BLaER1 (cell line): ENCODE results near the gene RFLNA.

Experiments
- H3K27ac ChIP-seq: shearing (Covaris generic); formaldehyde crosslinking; 2 replicates; pipeline ENCODE4 v1.8.1; 2022
- H3K27me3 ChIP-seq: shearing (Covaris generic); formaldehyde crosslinking; 2 replicates; pipeline ENCODE4 v1.8.1; 2022
- H3K36me3 ChIP-seq: shearing (Covaris generic); formaldehyde crosslinking; 2 replicates; pipeline ENCODE4 v1.8.1; 2022
- H3K4me1 ChIP-seq: shearing (Covaris generic); formaldehyde crosslinking; 2 replicates; pipeline ENCODE4 v1.8.1; 2022
- H3K4me2 ChIP-seq: shearing (Covaris generic); formaldehyde crosslinking; 2 replicates; pipeline ENCODE4 v1.8.1; 2022
- H3K4me3 ChIP-seq: shearing (Covaris generic); formaldehyde crosslinking; 2 replicates; pipeline ENCODE4 v1.8.1; 2022
- H3K9ac ChIP-seq: shearing (Covaris generic); formaldehyde crosslinking; 2 replicates; pipeline ENCODE4 v1.8.1; 2022
- H3K9me3 ChIP-seq: shearing (Covaris generic); formaldehyde crosslinking; 2 replicates; pipeline ENCODE4 v1.8.1; 2022
- H4K20me1 ChIP-seq: shearing (Covaris generic); formaldehyde crosslinking; 2 replicates; pipeline ENCODE4 v1.8.1; 2022
- Cebpa-rat ChIP-seq: shearing (Covaris generic); IDR thresholded peaks from 2 replicates; pipeline ENCODE4 v1.8.1; 2022

Gene RFLNA

GRCh38 chr12:124351422-124351821 lies 56.5 kb downstream of the RFLNA start:
- H3K9ac ChIP-seq: no peak overlapping the region
- no peak overlapping the region for H3K4me2 ChIP-seq
- no peak for TF ChIP-seq Cebpa-rat
- H3K4me1 ChIP-seq: peaks cover 52% of the 10 kb centered on the region
- no peaks in the 10 kb centered on the region for H3K27me3 ChIP-seq
- peaks cover 52% of the 10 kb centered on the region for H4K20me1 ChIP-seq
- no peaks in the 10 kb centered on the region for H3K9me3 ChIP-seq
- H3K27ac ChIP-seq: no peak overlapping the region
- no peak overlapping the region for H3K4me3 ChIP-seq
- peaks cover 99% of the 10 kb centered on the region for H3K36me3 ChIP-seq

- Histone ChIP-seq H3K36me3 (peaks cover 99% of the 10 kb centered on the region), H3K4me2 (peak overlapping the region; percentile 75), H3K27ac (peak overlapping the region; percentile 52; the same call in 1 of the 2 replicates), H3K27me3 (no peaks in the 10 kb centered on the region), H3K9ac (no peak overlapping the region; the same call in 1 of the 2 replicates), H3K9me3 (no peaks in the 10 kb centered on the region), H4K20me1 (peaks cover 59% of the 10 kb centered on the region), H3K4me1 (peaks cover 60% of the 10 kb centered on the region), H3K4me3 (no peak overlapping the region)
- no peak for TF ChIP-seq Cebpa-rat
Measured at GRCh38 chr12:124352257-124352656, 57.4 kb downstream of the RFLNA start.

DNA sequence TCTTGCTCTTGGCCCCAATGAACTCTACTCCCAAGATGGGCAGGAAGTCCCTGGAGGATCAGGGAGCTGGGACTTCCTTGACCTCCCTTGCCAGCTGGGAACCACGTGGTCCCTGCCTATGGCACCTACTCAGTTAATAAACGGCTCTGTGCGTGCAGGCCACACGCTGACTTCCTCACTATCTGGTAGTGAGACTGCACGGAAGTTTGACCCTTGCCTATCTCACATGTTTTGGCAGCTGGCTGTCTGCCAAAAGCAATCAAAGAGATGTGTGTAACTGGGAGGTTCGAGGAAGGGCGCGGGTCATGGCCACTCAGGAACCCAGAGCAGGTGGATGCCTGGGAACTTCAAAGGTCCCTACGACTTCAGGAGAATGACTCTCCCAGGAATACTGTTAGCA lies 57.9 kb downstream of the RFLNA start:
- Histone ChIP-seq H3K4me1 (peaks cover 65% of the 10 kb centered on the region), H3K36me3 (peaks cover 99% of the 10 kb centered on the region), H4K20me1 (peaks cover 60% of the 10 kb centered on the region), H3K27ac (peak overlapping the region; percentile 52; the same call in 1 of the 2 replicates), H3K9ac (no peak overlapping the region; the same call in 1 of the 2 replicates), H3K4me3 (no peak overlapping the region), H3K4me2 (peak overlapping the region; percentile 75), H3K9me3 (no peaks in the 10 kb centered on the region), H3K27me3 (no peaks in the 10 kb centered on the region)
- no peak for TF ChIP-seq Cebpa-rat

DNA sequence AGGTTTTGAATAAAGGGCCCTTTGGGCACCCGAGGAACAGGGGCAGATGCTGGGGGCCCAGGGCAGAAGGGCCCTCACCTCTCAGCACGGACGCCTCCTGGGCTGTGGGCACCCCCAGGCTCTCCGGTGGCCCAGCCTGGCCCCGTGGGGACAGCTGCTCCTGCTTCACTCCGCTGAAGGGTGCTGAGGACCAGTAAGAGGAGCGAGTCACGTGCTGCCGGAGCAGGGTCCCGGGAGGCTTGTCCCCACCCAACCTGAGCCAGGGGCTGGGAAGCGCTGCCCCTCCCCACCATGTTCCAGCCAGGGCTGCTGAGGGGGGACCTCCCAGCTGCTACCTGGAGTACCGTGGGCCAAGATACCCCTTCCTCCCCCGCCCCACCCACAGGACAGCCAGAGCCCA lies 59.5 kb downstream of the RFLNA start:
- peak overlapping the region; percentile 75; the same call in 1 of the 2 replicates for H3K4me2 ChIP-seq
- H3K9me3 ChIP-seq: no peaks in the 10 kb centered on the region
- H3K9ac ChIP-seq: 0 out of 2 replicates have a peak overlapping the region, but pooled peaks have one; percentile 19
- H3K36me3 ChIP-seq: peaks cover 99% of the 10 kb centered on the region
- peaks cover 77% of the 10 kb centered on the region for H3K4me1 ChIP-seq
- H3K4me3 ChIP-seq: no peak overlapping the region
- H4K20me1 ChIP-seq: peaks cover 73% of the 10 kb centered on the region
- peak overlapping the region; percentile 52 for H3K27ac ChIP-seq
- TF ChIP-seq Cebpa-rat: no peak
- H3K27me3 ChIP-seq: no peaks in the 10 kb centered on the region

GRCh38 chr12:124356221-124356620 lies 61.3 kb downstream of the RFLNA start:
- H3K4me3 ChIP-seq: no peak overlapping the region
- H4K20me1 ChIP-seq: peaks cover 92% of the 10 kb centered on the region
- no peaks in the 10 kb centered on the region for H3K9me3 ChIP-seq
- no peak overlapping the region; the same call in 1 of the 2 replicates for H3K27ac ChIP-seq
- H3K27me3 ChIP-seq: no peaks in the 10 kb centered on the region
- TF ChIP-seq Cebpa-rat: no peak
- peaks cover 84% of the 10 kb centered on the region for H3K36me3 ChIP-seq
- peaks cover 95% of the 10 kb centered on the region for H3K4me1 ChIP-seq
- peak overlapping the region; percentile 43 for H3K4me2 ChIP-seq
- no peak overlapping the region for H3K9ac ChIP-seq

- no peaks in the 10 kb centered on the region for H3K9me3 ChIP-seq
- no peak overlapping the region for H3K4me3 ChIP-seq
- H3K4me1 ChIP-seq: peaks cover 95% of the 10 kb centered on the region
- no peak overlapping the region for H3K27ac ChIP-seq
- peaks cover 80% of the 10 kb centered on the region for H3K36me3 ChIP-seq
- TF ChIP-seq Cebpa-rat: no peak
- H3K4me2 ChIP-seq: no peak overlapping the region
- H3K27me3 ChIP-seq: no peaks in the 10 kb centered on the region
- peaks cover 95% of the 10 kb centered on the region for H4K20me1 ChIP-seq
- H3K9ac ChIP-seq: no peak overlapping the region
Measured at GRCh38 chr12:124357616-124358015, 62.7 kb downstream of the RFLNA start.

DNA sequence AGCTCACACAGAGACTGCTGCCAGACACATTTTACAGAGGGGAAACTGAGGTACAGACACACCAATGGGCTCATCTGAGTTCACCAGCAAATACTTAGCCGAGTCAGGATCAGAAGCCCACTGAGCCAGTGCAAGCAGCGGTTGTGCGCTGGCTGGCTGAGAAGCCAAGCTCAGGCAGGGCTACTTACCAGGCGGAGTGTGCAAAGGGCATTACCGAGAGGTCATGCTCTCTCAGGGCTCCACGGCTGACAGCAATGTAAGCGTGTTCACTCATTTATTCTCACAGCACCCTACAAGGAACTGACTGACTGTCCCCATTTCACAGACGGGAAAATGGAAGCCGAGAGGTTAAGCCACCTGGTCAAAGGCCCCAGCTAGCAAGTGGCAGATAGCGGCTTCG lies 63.7 kb downstream of the RFLNA start:
- no peak overlapping the region for H3K4me3 ChIP-seq
- peak overlapping the region; percentile 93 for H3K4me2 ChIP-seq
- H3K4me1 ChIP-seq: peaks cover 95% of the 10 kb centered on the region
- H3K27ac ChIP-seq: peak overlapping the region; percentile 63; the same call in 1 of the 2 replicates
- no peaks in the 10 kb centered on the region for H3K27me3 ChIP-seq
- H3K36me3 ChIP-seq: peaks cover 71% of the 10 kb centered on the region
- no peaks in the 10 kb centered on the region for H3K9me3 ChIP-seq
- no peak for TF ChIP-seq Cebpa-rat
- no peak overlapping the region for H3K9ac ChIP-seq
- peaks cover 95% of the 10 kb centered on the region for H4K20me1 ChIP-seq

DNA sequence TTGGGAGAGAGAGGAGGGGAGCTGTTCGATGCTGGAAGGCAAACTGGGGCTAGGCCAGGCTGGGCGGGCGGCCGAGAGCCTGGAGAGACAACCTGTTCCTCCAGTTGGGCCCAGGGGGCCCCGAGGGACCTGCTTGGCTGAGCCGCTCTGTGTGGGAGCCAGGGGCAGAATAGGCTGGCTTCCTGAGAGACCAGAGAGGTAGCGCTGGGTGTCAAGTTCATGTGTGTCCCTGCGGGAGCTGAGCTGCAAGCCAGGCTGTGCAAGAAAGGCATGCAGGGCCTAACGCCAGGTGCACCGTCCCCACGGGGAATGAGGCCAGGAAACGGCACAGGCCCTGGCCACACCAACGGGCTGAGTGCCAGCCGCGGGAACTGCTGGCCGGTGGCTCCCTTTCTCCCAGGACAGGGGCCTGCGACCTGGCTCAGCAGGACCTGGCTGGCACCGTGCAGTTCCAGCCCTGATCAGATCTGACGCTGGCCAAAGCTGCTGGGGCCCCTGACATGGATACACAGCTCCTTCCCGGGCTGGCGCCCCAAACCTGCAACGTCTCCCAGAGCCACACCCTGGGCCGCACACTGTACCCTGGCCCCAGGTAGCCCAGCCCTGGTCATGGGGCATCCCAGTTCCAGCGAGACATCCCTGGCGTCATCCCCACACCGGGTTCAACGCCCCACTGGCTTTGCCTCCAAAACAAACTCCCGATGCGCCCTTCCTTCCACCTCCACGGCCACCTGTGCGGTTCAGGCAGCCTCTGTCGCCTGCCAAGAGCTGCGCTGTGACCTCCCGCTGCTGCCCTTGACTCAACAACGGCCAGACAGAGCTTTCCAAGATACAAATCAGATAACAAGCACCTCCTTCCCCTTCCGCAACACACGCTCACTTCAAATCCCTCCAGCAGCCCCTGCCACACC lies 65.0 kb downstream of the RFLNA start:
- no peaks in the 10 kb centered on the region for H3K27me3 ChIP-seq
- H3K9ac ChIP-seq: peak overlapping the region; percentile 45; the same call in 1 of the 2 replicates
- no peaks in the 10 kb centered on the region for H3K9me3 ChIP-seq
- H3K4me1 ChIP-seq: peaks cover 95% of the 10 kb centered on the region
- peaks cover 66% of the 10 kb centered on the region for H3K36me3 ChIP-seq
- peak overlapping the region; percentile 25; the same call in 1 of the 2 replicates for H3K4me3 ChIP-seq
- H3K4me2 ChIP-seq: peak overlapping the region; percentile 93
- H3K27ac ChIP-seq: peak overlapping the region; percentile 63
- no peak for TF ChIP-seq Cebpa-rat
- H4K20me1 ChIP-seq: peaks cover 97% of the 10 kb centered on the region

DNA sequence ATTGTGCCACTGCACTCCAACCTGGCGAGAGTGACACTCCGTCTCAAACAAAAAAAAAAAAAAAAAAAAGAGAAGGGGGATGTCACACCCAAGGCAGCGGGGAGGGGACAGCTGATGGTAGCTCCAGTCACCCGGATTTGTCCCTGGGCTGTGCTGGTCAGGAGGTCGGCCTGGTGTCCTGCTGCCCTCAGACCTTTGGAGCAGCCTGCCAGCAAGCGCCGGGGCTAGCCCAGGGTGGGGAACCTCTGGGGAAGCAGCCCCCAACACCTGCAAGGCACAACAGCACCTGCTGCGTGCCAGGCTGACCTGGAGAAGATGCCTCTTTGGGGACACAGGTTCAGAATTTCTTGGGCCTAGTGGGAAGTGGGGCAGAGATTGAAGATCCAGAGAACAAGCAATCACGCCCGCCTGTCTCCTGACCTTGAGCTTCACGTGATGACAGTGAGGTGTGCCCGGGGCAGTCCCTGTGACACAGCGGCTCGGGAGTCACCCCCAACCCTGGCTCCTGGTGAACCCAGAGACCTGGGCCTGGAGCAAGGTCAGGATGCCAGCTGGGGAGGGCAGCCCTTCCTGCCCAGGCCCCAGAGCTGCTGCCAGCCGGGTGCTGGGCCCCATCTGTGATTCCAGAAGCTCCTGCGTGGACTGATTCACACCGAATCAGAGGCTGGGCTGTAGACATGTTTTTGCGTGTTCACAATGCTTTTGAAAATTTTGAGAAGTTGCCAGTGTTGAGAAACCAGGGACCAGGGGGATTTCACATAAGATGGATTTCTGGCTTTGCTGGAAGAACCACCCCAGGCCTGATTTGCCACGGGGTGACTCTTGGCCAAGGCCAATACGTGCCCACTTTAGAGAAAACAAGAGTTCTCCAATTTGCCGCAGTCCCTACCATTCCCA lies 66.4 kb downstream of the RFLNA start:
- Histone ChIP-seq H3K9ac (no peak overlapping the region), H3K27me3 (no peaks in the 10 kb centered on the region), H3K4me1 (peaks cover 87% of the 10 kb centered on the region), H4K20me1 (peaks cover 97% of the 10 kb centered on the region), H3K4me3 (no peak overlapping the region), H3K4me2 (peak overlapping the region; percentile 93), H3K27ac (0 out of 2 replicates have a peak overlapping the region, but pooled peaks have one; percentile 57), H3K9me3 (no peaks in the 10 kb centered on the region), H3K36me3 (peaks cover 66% of the 10 kb centered on the region)
- TF ChIP-seq Cebpa-rat: no peak
